GM23338 (cell line): ENCODE results near the gene PIBF1. TPM values are rescaled to one million over a fixed set of nuclear protein-coding genes. Genes with fewer than 3 reads are reported as not detected.

Source experiments
- ATAC-seq: fragments of 200-7000 bp; cut with Tn5 transposase; 3 replicates; pipeline ENCODE4 v1.9.1; 2020
- DNase-seq: peaks from one replicate; pipeline ENCODE4 v3.0.0-alpha.2; 2015; ENCODE audit warnings: low spot score
- H2AFZ ChIP-seq: fragments of 200-600 bp; sonication (generic); 2 replicates; pipeline ENCODE4 v1.8.0; 2016; ENCODE audit warnings: antibody characterized with exemption, mild to moderate bottlenecking, moderate library complexity
- H3F3A ChIP-seq: fragments of 200-600 bp; sonication (generic); replicated peaks from 2 replicates; pipeline ENCODE4 v1.8.0; 2017; ENCODE audit warnings: antibody characterized with exemption, mixed run types, low read depth
- H3K27ac ChIP-seq: fragments of 200-600 bp; sonication (generic); 2 replicates; pipeline ENCODE4 v1.6.1; 2016; ENCODE audit warnings: low read depth
- H3K27me3 ChIP-seq: fragments of 200-600 bp; sonication (generic); 2 replicates; pipeline ENCODE4 v1.8.0; 2016; ENCODE audit warnings: mild to moderate bottlenecking, mixed run types, moderate library complexity; ENCODE audit not compliant: insufficient read depth
- H3K36me3 ChIP-seq: fragments of 200-600 bp; sonication (generic); 2 replicates; pipeline ENCODE4 v1.8.0; 2016; ENCODE audit warnings: mild to moderate bottlenecking; ENCODE audit not compliant: insufficient read depth
- H3K4me1 ChIP-seq: fragments of 200-600 bp; sonication (generic); 2 replicates; pipeline ENCODE4 v1.8.0; 2016; ENCODE audit warnings: mild to moderate bottlenecking, moderate library complexity; ENCODE audit not compliant: insufficient read depth
- H3K4me2 ChIP-seq: fragments of 200-600 bp; sonication (generic); 2 replicates; pipeline ENCODE4 v1.7.1; 2017; ENCODE audit warnings: mixed run types
- H3K4me3 ChIP-seq: fragments of 200-600 bp; sonication (generic); 2 replicates; pipeline ENCODE4 v1.6.1; 2016; ENCODE audit warnings: mixed run types
- H3K79me2 ChIP-seq: fragments of 200-600 bp; sonication (generic); replicated peaks from 2 replicates; pipeline ENCODE4 v1.8.0; 2017; ENCODE audit warnings: mild to moderate bottlenecking; ENCODE audit not compliant: insufficient read depth
- H3K9me2 ChIP-seq: fragments of 200-600 bp; sonication (generic); 2 replicates; pipeline ENCODE4 v1.8.0; 2017; ENCODE audit not compliant: insufficient read depth
- H4K20me1 ChIP-seq: fragments of 200-600 bp; sonication (generic); replicated peaks from 2 replicates; pipeline ENCODE4 v1.8.0; 2017; ENCODE audit warnings: mild to moderate bottlenecking; ENCODE audit not compliant: insufficient read depth
- H3K27ac Mint-ChIP-seq: 2 replicates; pipeline ENCODE4 v1.8.0; 2020; ENCODE audit warnings: inconsistent platforms, mild to moderate bottlenecking, moderate library complexity, mixed read lengths
- H3K27me3 Mint-ChIP-seq: 3 replicates; pipeline ENCODE4 v1.8.0; 2022; ENCODE audit warnings: low read depth, mild to moderate bottlenecking, moderate library complexity, mixed read lengths, inconsistent platforms; ENCODE audit not compliant: insufficient read depth, poor library complexity
- H3K36me3 Mint-ChIP-seq: 3 replicates; pipeline ENCODE4 v1.8.0; 2021; ENCODE audit warnings: low read depth, mild to moderate bottlenecking, inconsistent platforms, moderate library complexity, mixed read lengths
- H3K4me1 Mint-ChIP-seq: 3 replicates; pipeline ENCODE4 v1.8.0; 2020; ENCODE audit warnings: mild to moderate bottlenecking, inconsistent platforms, mixed read lengths
- H3K4me3 Mint-ChIP-seq: 3 replicates; pipeline ENCODE4 v1.8.0; 2021; ENCODE audit warnings: moderate library complexity, mild to moderate bottlenecking, inconsistent platforms, mixed read lengths
- H3K9me3 Mint-ChIP-seq: 3 replicates; pipeline ENCODE4 v1.8.0; 2020; ENCODE audit warnings: moderate library complexity, mild to moderate bottlenecking, inconsistent platforms, mixed read lengths
- CREB1 ChIP-seq: fragments of 250-450 bp; sonication (Bioruptor Pico); IDR thresholded peaks from 2 replicates; pipeline ENCODE4 v1.5.0; 2020; ENCODE audit warnings: low read depth, mild to moderate bottlenecking, moderate library complexity
- CTCF ChIP-seq, 2 experiments: fragments of 200-600 bp in 1 of 2; sonication (generic) in 1 of 2; conservative IDR thresholded peaks; 2 replicates each; pipeline versions ENCODE4 v1.5.1 to v1.6.1; 2016 to 2017; ENCODE audit warnings: antibody characterized with exemption in 2 of 2, low read depth in 2 of 2, mild to moderate bottlenecking in 2 of 2, moderate library complexity in 1 of 2
- ETS1 ChIP-seq: IDR thresholded peaks from 2 replicates; pipeline ENCODE4 v1.6.1; 2016; ENCODE audit warnings: antibody characterized with exemption
- EZH2 ChIP-seq: fragments of 200-600 bp; sonication (generic); IDR thresholded peaks from one replicate; pipeline ENCODE4 v1.8.0; 2017; ENCODE audit warnings: antibody characterized with exemption, mild to moderate bottlenecking, low read depth; ENCODE audit not compliant: unreplicated experiment
- NANOG ChIP-seq: IDR thresholded peaks from 2 replicates; pipeline ENCODE4 v1.6.1; 2016; ENCODE audit warnings: antibody characterized with exemption, borderline replicate concordance
- REST ChIP-seq: IDR thresholded peaks from one replicate; pipeline ENCODE4 v1.6.1; 2018; ENCODE audit warnings: antibody characterized with exemption; ENCODE audit not compliant: unreplicated experiment
- STAT1 ChIP-seq: IDR thresholded peaks from one replicate; pipeline ENCODE4 v1.6.1; 2016; ENCODE audit warnings: antibody characterized with exemption; ENCODE audit not compliant: unreplicated experiment
- ZNF114 ChIP-seq: fragments of 250-450 bp; sonication (Bioruptor Pico); IDR thresholded peaks from 2 replicates; pipeline ENCODE4 v1.5.0; 2020; ENCODE audit warnings: mild to moderate bottlenecking, moderate library complexity
- ZNF331 ChIP-seq: fragments of 250-450 bp; sonication (Bioruptor Pico); IDR thresholded peaks from 2 replicates; pipeline ENCODE4 v1.5.0; 2020; ENCODE audit warnings: low read depth, mild to moderate bottlenecking, moderate library complexity
- ZNF462 ChIP-seq: fragments of 250-450 bp; sonication (Bioruptor Pico); IDR thresholded peaks from 2 replicates; pipeline ENCODE4 v1.5.0; 2020; ENCODE audit warnings: mild to moderate bottlenecking, moderate library complexity
- polyA plus RNA-seq: library from polyadenylated mRNA; unstranded; fragments of >200 nt; fragmentation: Nextera tagmentation; extraction: Ambion mirVana; gene quantifications from 2 replicates; pipeline ENCODE4 v1.2.1, GENCODE V29; 2016
- total RNA-seq: library from RNA; depleted of rRNA; stranded (reverse); fragments of >200 nt; shearing (Covaris generic); gene quantifications from 2 replicates; pipeline ENCODE4 v1.2.3, GENCODE V29; 2014

PIBF1 gene
- total and polyA plus RNA-seq, 2 experiments from 2014 or later: 14.9 to 22.6 TPM

GRCh38 chr13:72959643-72960042 lies 177.7 kb downstream of the PIBF1 start (continued):
- TF ChIP-seq EZH2: no peak
- no peak for TF ChIP-seq CREB1 (CRISPR knock-in tag)
- no peak for TF ChIP-seq ETS1
- TF ChIP-seq NANOG: no peak
- TF ChIP-seq ZNF114 (CRISPR knock-in tag): no peak
- no peak for TF ChIP-seq REST
- TF ChIP-seq ZNF331 (CRISPR knock-in tag): no peak

- Mint-ChIP-seq H3K4me1 (peaks cover 9% of the 10 kb centered on the region; the same call in 2 of the 3 replicates), H3K4me3 (peak overlapping the region; percentile 31; the same call in 2 of the 3 replicates), H3K27me3 (peaks cover 5% of the 10 kb centered on the region), H3K27ac (peak overlapping the region; percentile 74; the same call in 1 of the 2 replicates), H3K36me3 (peaks cover 15% of the 10 kb centered on the region; the same call in 2 of the 3 replicates), H3K9me3 (peaks cover 3% of the 10 kb centered on the region; the same call in 1 of the 3 replicates)
- no peaks in the 10 kb centered on the region for H4K20me1 ChIP-seq
- no peaks in the 10 kb centered on the region for H3K36me3 ChIP-seq
- peaks cover 19% of the 10 kb centered on the region for H3K4me1 ChIP-seq
- no peak overlapping the region for H2AFZ ChIP-seq
- H3K27ac ChIP-seq: no peak overlapping the region
- DNase-seq (no peak), ATAC-seq (no peak)
- H3K79me2 ChIP-seq: no peaks in the 10 kb centered on the region
- H3K9me2 ChIP-seq: no peaks in the 10 kb centered on the region
- no peaks in the 10 kb centered on the region for H3F3A ChIP-seq
- H3K4me2 ChIP-seq: peak overlapping the region; percentile 31; the same call in 1 of the 2 replicates
- H3K4me3 ChIP-seq: no peak overlapping the region
- no peaks in the 10 kb centered on the region for H3K27me3 ChIP-seq
- TF ChIP-seq STAT1 (no peak), EZH2 (no peak), CREB1 (CRISPR knock-in tag) (no peak), ZNF331 (CRISPR knock-in tag) (no peak), ZNF114 (CRISPR knock-in tag) (no peak), ETS1 (no peak), CTCF (conservative IDR thresholded peaks at IDR 0.05; ENCODE audit: low read depth in 2 of 2) (no peak), ZNF462 (CRISPR knock-in tag) (no peak)
These were observed 178.2 kb downstream of the PIBF1 start for GRCh38 chr13:72960114-72960513.
